H1 (cell line): ENCODE data around the gene CLEC16A. TPM values are rescaled to one million over a fixed set of nuclear protein-coding genes. Genes with fewer than 3 reads are reported as not detected.

Experiments used
- CTCF ChIA-PET: fragments of 300-600 bp; sonication (Branson Sonifier 250); formaldehyde crosslinking; loops from one replicate; lab custom pipeline; 2021; ENCODE audit not compliant: partially characterized antibody; lab: Charles Lee
- POLR2A ChIA-PET: fragments of 300-600 bp; sonication (Branson Sonifier 250); formaldehyde crosslinking; loops from one replicate; lab custom pipeline; 2021; ENCODE audit warnings: inconsistent platforms; ENCODE audit not compliant: partially characterized antibody; lab: Charles Lee
- DNase-seq, 2 experiments: peaks; one replicate each; pipeline versions ENCODE4 v3.0.0 to v3.0.0-alpha.2; 2010 to 2022; ENCODE audit warnings: low spot score in 2 of 2, low read depth in 1 of 2, mixed read lengths in 1 of 2
- FAIRE-seq: peaks from 2 replicates; lab custom pipeline; 2011; peaks lifted over from hg19 to GRCh38; lab: Jason Lieb, UNC
- H2AFZ ChIP-seq: 2 replicates; pipeline ENCODE4 v1.8.1; 2012; ENCODE audit warnings: low read length, inconsistent platforms
- H2AK5ac ChIP-seq: 2 replicates; pipeline ENCODE4 v1.6.1; 2013; ENCODE audit warnings: low read depth, low read length
- H2BK120ac ChIP-seq: replicated peaks from 2 replicates; pipeline ENCODE3; 2013; ENCODE audit warnings: low read depth, low read length, inconsistent platforms
- H2BK12ac ChIP-seq: 2 replicates; pipeline ENCODE4 v1.6.1; 2013; ENCODE audit warnings: low read depth, low read length
- H2BK15ac ChIP-seq: 2 replicates; pipeline ENCODE4 v1.6.1; 2013; ENCODE audit warnings: low read length
- H2BK20ac ChIP-seq: 2 replicates; pipeline ENCODE4 v1.6.1; 2013; ENCODE audit warnings: low read length
- H2BK5ac ChIP-seq: 2 replicates; pipeline ENCODE4 v1.6.1; 2013; ENCODE audit warnings: low read depth, low read length
- H3K14ac ChIP-seq: 2 replicates; pipeline ENCODE4 v1.6.1; 2013; ENCODE audit warnings: inconsistent platforms; ENCODE audit not compliant: insufficient read length
- H3K18ac ChIP-seq: 2 replicates; pipeline ENCODE4 v1.6.1; 2013; ENCODE audit warnings: low read length; ENCODE audit errors: extremely low read depth
- H3K23ac ChIP-seq: 2 replicates; pipeline ENCODE4 v1.6.1; 2013; ENCODE audit warnings: inconsistent platforms; ENCODE audit not compliant: insufficient read length
- H3K23me2 ChIP-seq: 2 replicates; pipeline ENCODE4 v1.6.1; 2013; ENCODE audit warnings: low read depth, low read length
- H3K27ac ChIP-seq: 2 replicates; pipeline ENCODE4 v1.6.1; 2011; ENCODE audit warnings: low read depth, low read length, inconsistent platforms
- H3K27me3 ChIP-seq, 4 experiments: replicated peaks in 1 of 4; 1 replicate in 1 of 4; 2 replicates in 3 of 4; pipeline versions ENCODE4 v1.6.1 to v1.8.1; 2011 to 2013; ENCODE audit warnings: low read length in 3 of 4, mild to moderate bottlenecking in 3 of 4, inconsistent platforms in 2 of 4, mixed read lengths in 2 of 4, moderate library complexity in 1 of 4; ENCODE audit not compliant: control insufficient read depth in 3 of 4, insufficient read depth in 3 of 4; ENCODE audit errors: extremely low read depth in 1 of 4
- H3K36me3 ChIP-seq, 4 experiments: 2 replicates each; pipeline versions ENCODE4 v1.6.1 to v1.8.1; 2011 to 2013; ENCODE audit warnings: mild to moderate bottlenecking in 4 of 4, low read length in 3 of 4, moderate library complexity in 2 of 4, control low read depth in 1 of 4, inconsistent platforms in 1 of 4; ENCODE audit not compliant: insufficient read depth in 4 of 4, control insufficient read depth in 2 of 4
- H3K4ac ChIP-seq: replicated peaks from 2 replicates; pipeline ENCODE3; 2013; ENCODE audit warnings: low read length, low read depth, mixed read lengths, inconsistent platforms; ENCODE audit not compliant: insufficient read length
- H3K4me1 ChIP-seq, 4 experiments: replicated peaks in 1 of 4; 1 replicate in 1 of 4; 2 replicates in 3 of 4; pipeline versions ENCODE4 v1.6.1 to v1.8.1; 2011 to 2013; ENCODE audit warnings: low read length in 3 of 4, inconsistent platforms in 2 of 4, mixed read lengths in 1 of 4; ENCODE audit not compliant: insufficient read depth in 4 of 4, control insufficient read depth in 3 of 4
- H3K4me2 ChIP-seq, 2 experiments: 2 replicates each; pipeline versions ENCODE4 v1.6.1 to v1.8.1; 2011 to 2013; ENCODE audit warnings: low read depth in 2 of 2, low read length in 2 of 2, control low read depth in 1 of 2, inconsistent platforms in 1 of 2, mild to moderate bottlenecking in 1 of 2; ENCODE audit not compliant: insufficient read depth in 1 of 2
- H3K4me3 ChIP-seq, 4 experiments: fragments of 200-600, 300-600 bp in 1 of 4; sonication (generic), shearing (Covaris generic), sonication (Bioruptor Twin) in 1 of 4; 2 replicates each; pipeline versions ENCODE4 v1.5.1 to v1.8.1; 2011 to 2016; ENCODE audit warnings: low read length in 4 of 4, low read depth in 3 of 4, control low read depth in 2 of 4, inconsistent platforms in 2 of 4, mild to moderate bottlenecking in 2 of 4, mixed read lengths in 1 of 4, moderate library complexity in 1 of 4; ENCODE audit not compliant: insufficient read depth in 2 of 4; ENCODE audit errors: extremely low read depth in 1 of 4
- H3K56ac ChIP-seq: replicated peaks from 2 replicates; pipeline ENCODE3; 2013; ENCODE audit warnings: low read depth, mild to moderate bottlenecking, mixed read lengths, low read length, inconsistent platforms; ENCODE audit not compliant: insufficient read length
- H3K79me1 ChIP-seq: 2 replicates; pipeline ENCODE4 v1.6.1; 2013; ENCODE audit warnings: low read depth, low read length, control low read depth
- H3K79me2 ChIP-seq, 2 experiments: 2 replicates each; pipeline versions ENCODE4 v1.6.1 to v1.8.1; 2012 to 2013; ENCODE audit warnings: low read length in 2 of 2, mild to moderate bottlenecking in 2 of 2, inconsistent platforms in 1 of 2; ENCODE audit not compliant: insufficient read depth in 2 of 2, control insufficient read depth in 1 of 2
- H3K9ac ChIP-seq, 4 experiments: replicated peaks in 1 of 4; 1 replicate in 1 of 4; 2 replicates in 3 of 4; pipeline versions ENCODE4 v1.6.1 to v1.8.1; 2011 to 2013; ENCODE audit warnings: low read depth in 3 of 4, low read length in 3 of 4, control low read depth in 2 of 4, mild to moderate bottlenecking in 2 of 4, moderate library complexity in 2 of 4, inconsistent platforms in 1 of 4; ENCODE audit errors: extremely low read depth in 1 of 4
- H3K9me3 ChIP-seq, 2 experiments: 2 replicates each; pipeline versions ENCODE4 v1.6.1 to v1.8.1; 2012 to 2013; ENCODE audit warnings: mild to moderate bottlenecking in 2 of 2, moderate library complexity in 2 of 2, control low read depth in 1 of 2, inconsistent platforms in 1 of 2, low read depth in 1 of 2, low read length in 1 of 2, mixed read lengths in 1 of 2; ENCODE audit not compliant: insufficient read depth in 2 of 2
- H4K20me1 ChIP-seq, 2 experiments: replicated peaks in 1 of 2; 2 replicates each; pipeline versions ENCODE3 to v1.8.1; 2011 to 2013; ENCODE audit warnings: inconsistent platforms in 2 of 2, low read length in 2 of 2, mild to moderate bottlenecking in 1 of 2; ENCODE audit not compliant: insufficient read depth in 2 of 2, control insufficient read depth in 1 of 2
- H4K5ac ChIP-seq: 2 replicates; pipeline ENCODE4 v1.6.1; 2013; ENCODE audit warnings: low read length, low read depth, mixed read lengths, inconsistent platforms; ENCODE audit not compliant: insufficient read length
- H4K8ac ChIP-seq: 2 replicates; pipeline ENCODE4 v1.8.0; 2013; ENCODE audit warnings: mild to moderate bottlenecking, moderate library complexity, low read length, inconsistent platforms; ENCODE audit not compliant: insufficient read depth; ENCODE audit errors: extremely low read depth
- H4K91ac ChIP-seq: replicated peaks from 2 replicates; pipeline ENCODE3; 2013; ENCODE audit warnings: low read length, mixed read lengths, inconsistent platforms; ENCODE audit not compliant: insufficient read length
- EGR1 ChIP-seq: IDR thresholded peaks from 2 replicates; pipeline ENCODE4 v1.6.1; 2011; ENCODE audit warnings: low read depth, low read length, borderline replicate concordance
- FOSL1 ChIP-seq: IDR thresholded peaks from 2 replicates; pipeline ENCODE4 v1.6.1; 2011; ENCODE audit warnings: mild to moderate bottlenecking, low read depth, low read length, moderate library complexity; ENCODE audit not compliant: insufficient read depth
- GABPA ChIP-seq: IDR thresholded peaks from 2 replicates; pipeline ENCODE4 v1.6.1; 2011; ENCODE audit warnings: mild to moderate bottlenecking, low read length, moderate library complexity, borderline replicate concordance; ENCODE audit not compliant: insufficient read depth
- PHF8 ChIP-seq: fragments of 200-600 bp; sonication (generic); conservative IDR thresholded peaks from 2 replicates; pipeline ENCODE4 v1.7.1; 2012; ENCODE audit warnings: low read depth, mild to moderate bottlenecking, inconsistent platforms, low read length, moderate library complexity
- RXRA ChIP-seq: IDR thresholded peaks from 2 replicates; pipeline ENCODE4 v1.6.1; 2011; ENCODE audit warnings: low read depth, mild to moderate bottlenecking, low read length, moderate library complexity; ENCODE audit not compliant: insufficient read depth
- WGBS, 2 experiments: shearing (Covaris generic) in 1 of 2; methylation state at CpG; one replicate each; pipeline versions ENCODE4 v1.1.6 to v1.1.7; 2013 to 2015; ENCODE audit warnings: low lambda C conversion rate in 2 of 2, mixed read lengths in 2 of 2, inconsistent platforms in 1 of 2, low coverage in 1 of 2, missing lambda C conversion rate in 1 of 2; ENCODE audit not compliant: insufficient replicate concordance in 2 of 2, insufficient coverage in 1 of 2, insufficient read length in 1 of 2; ENCODE audit errors: extremely low coverage in 1 of 2, missing lambda C conversion rate in 1 of 2; 5-methylcytosine and 5-hydroxymethylcytosine counted together
- polyA plus RNA-seq, 7 experiments: library from polyadenylated mRNA; depleted of rRNA in 3 of 7; stranded (reverse) in 5 of 7; unstranded in 2 of 7; fragments of >200 nt in 5 of 7; fragments of 200-250 nt in 2 of 7; gene quantifications; 1 replicate in 5 of 7; 2 replicates in 1 of 7; 4 replicates in 1 of 7; pipeline versions ENCODE4 v1.2.1 to v1.2.3, GENCODE V29; 2011 to 2013; ENCODE audit warnings: missing spikeins in 2 of 7, mixed read lengths in 2 of 7
- total RNA-seq: library from RNA; stranded (reverse); fragmentation: NEBNext Ultra II Directional; extraction: Animal tissue kit (Norgen Biotek cat#: 25700); gene quantifications from 2 replicates; pipeline ENCODE4 v1.2.1, GENCODE V29; 2021
- TF ChIP-seq, protein P1 (sequence below), 3 experiments: IDR thresholded peaks; 1 replicate in 2 of 3; 2 replicates in 1 of 3; pipeline versions ENCODE4 v1.5.1 to v1.6.1; 2011; ENCODE audit warnings: low read length in 3 of 3, mild to moderate bottlenecking in 3 of 3, inconsistent platforms in 2 of 3, low read depth in 1 of 3, moderate library complexity in 1 of 3; ENCODE audit not compliant: insufficient read depth in 1 of 3; ENCODE audit errors: control extremely low read depth in 1 of 3

CLEC16A gene
- total and polyA plus RNA-seq, 2 of the 8 experiments (the other 6 are each of a cell fraction or from before 2014, with no cell fraction given): 7.6 to 19.3 TPM

DNA sequence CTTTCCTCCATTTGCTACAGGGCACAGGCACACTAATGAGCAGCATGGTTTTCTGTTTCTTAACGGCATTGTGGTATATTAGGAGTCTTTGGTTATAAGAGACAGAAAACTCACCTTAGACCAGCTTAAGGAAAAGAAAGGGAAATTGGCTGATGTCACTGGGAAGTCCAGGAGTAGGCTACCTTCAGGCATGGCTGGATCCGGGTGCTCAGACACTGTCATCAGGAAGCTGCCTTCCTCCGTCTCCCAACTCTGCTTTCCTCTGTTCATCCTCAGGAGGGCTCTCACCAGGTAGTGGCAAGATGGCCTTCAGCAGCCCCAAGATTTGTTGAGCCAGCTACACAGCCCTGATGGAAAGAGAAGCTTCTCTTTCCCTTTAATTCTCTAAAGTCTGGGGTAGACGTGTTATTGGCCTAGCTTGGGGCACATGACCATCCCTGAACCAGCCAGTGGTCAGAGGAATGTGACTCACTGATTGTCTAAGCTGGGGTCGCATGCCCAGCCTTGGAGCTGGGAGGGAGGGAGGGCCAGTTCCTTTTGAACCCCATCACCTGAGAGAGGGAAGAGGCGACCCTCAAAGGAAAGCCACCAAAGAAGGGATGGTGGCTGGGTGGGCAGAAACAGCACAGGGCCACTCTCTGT is 117.4 kb downstream of the CLEC16A start:
- CTCF ChIA-PET: interaction anchor here (0.8 to 2.0 kb wide), 4 partner anchors 12 to 157 kb away, joined by 3 to 6 read pairs (median 3); no protein-coding TSS in a partner anchor
- no peak for DNase-seq

More for the DNA sequence above, 117.4 kb downstream of the CLEC16A start:
- no peak overlapping the region for H2BK15ac ChIP-seq
- no peak overlapping the region for H3K4ac ChIP-seq
- H3K9me3 ChIP-seq: no peaks in the 10 kb centered on the region
- H3K23me2 ChIP-seq: no peaks in the 10 kb centered on the region
- no peaks in the 10 kb centered on the region for H4K20me1 ChIP-seq
- POLR2A ChIA-PET: interaction anchor here (1.1 kb wide), 1 partner anchor 12 kb away, joined by 3 read pairs; no protein-coding TSS in a partner anchor
- WGBS, 2 experiments: 86% methylated on average over 6 of the region's 6 CpGs; no CpG with 5 or more reads in 1 of the 2 experiments
- H2BK20ac ChIP-seq: no peak overlapping the region
- H2BK5ac ChIP-seq: no peak overlapping the region
- no peak overlapping the region for H3K4me2 ChIP-seq
- no peaks in the 10 kb centered on the region; a peak in 1 of 8 replicates for H3K36me3 ChIP-seq
- H3K23ac ChIP-seq: no peak overlapping the region
- H3K9ac ChIP-seq: no peak overlapping the region
- FAIRE-seq: no peak
- no peak overlapping the region for H4K91ac ChIP-seq
- H3K18ac ChIP-seq: no peak overlapping the region
- H3K27me3 ChIP-seq: no peaks in the 10 kb centered on the region
- H2AK5ac ChIP-seq: no peak overlapping the region
- no peaks in the 10 kb centered on the region for H3K4me1 ChIP-seq
- H3K79me2 ChIP-seq: no peaks in the 10 kb centered on the region
- H2BK12ac ChIP-seq: no peak overlapping the region
- no peak overlapping the region for H4K5ac ChIP-seq
- TF ChIP-seq, protein P1, sequence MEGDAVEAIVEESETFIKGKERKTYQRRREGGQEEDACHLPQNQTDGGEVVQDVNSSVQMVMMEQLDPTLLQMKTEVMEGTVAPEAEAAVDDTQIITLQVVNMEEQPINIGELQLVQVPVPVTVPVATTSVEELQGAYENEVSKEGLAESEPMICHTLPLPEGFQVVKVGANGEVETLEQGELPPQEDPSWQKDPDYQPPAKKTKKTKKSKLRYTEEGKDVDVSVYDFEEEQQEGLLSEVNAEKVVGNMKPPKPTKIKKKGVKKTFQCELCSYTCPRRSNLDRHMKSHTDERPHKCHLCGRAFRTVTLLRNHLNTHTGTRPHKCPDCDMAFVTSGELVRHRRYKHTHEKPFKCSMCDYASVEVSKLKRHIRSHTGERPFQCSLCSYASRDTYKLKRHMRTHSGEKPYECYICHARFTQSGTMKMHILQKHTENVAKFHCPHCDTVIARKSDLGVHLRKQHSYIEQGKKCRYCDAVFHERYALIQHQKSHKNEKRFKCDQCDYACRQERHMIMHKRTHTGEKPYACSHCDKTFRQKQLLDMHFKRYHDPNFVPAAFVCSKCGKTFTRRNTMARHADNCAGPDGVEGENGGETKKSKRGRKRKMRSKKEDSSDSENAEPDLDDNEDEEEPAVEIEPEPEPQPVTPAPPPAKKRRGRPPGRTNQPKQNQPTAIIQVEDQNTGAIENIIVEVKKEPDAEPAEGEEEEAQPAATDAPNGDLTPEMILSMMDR (IDR thresholded peaks at IDR 0.05; ENCODE audit: control extremely low read depth in 1 of 3, insufficient read depth in 1 of 3, low read depth in 1 of 3, low read length in 3 of 3): no peak
- no peak for TF ChIP-seq EGR1
- TF ChIP-seq GABPA: no peak
- no peak for TF ChIP-seq FOSL1
- no peak for TF ChIP-seq RXRA
- no peak for TF ChIP-seq PHF8
- H3K4me3 ChIP-seq: no peak overlapping the region
- no peak overlapping the region for H3K14ac ChIP-seq
- no peak overlapping the region for H4K8ac ChIP-seq
- no peaks in the 10 kb centered on the region for H3K79me1 ChIP-seq
- no peak overlapping the region for H2BK120ac ChIP-seq
- H3K27ac ChIP-seq: no peak overlapping the region
- H3K56ac ChIP-seq: no peak overlapping the region
- no peak overlapping the region for H2AFZ ChIP-seq
